HepG2 (cell line): ENCODE results near the gene SUCLA2. TPM values are rescaled to one million over a fixed set of nuclear protein-coding genes. Genes with fewer than 3 reads are reported as not detected.
A peak's percentile ranks its signal among the peaks of the same experiment; 100 is the strongest.

Source experiments
- ATAC-seq: fragments of 200-7000 bp; cut with Tn5 transposase; 3 replicates; pipeline ENCODE4 v1.9.1; 2020; ENCODE audit warnings: mild to moderate bottlenecking, moderate library complexity
- Bru-seq: library from RNA; stranded (reverse); fragments of 400-500 nt; gene quantifications from one replicate; lab custom pipeline; 2021; lab: Mats Ljungman, UMichigan
- BruChase-seq, 2 experiments: library from RNA; stranded (reverse); fragments of 400-500 nt; gene quantifications; one replicate each; lab custom pipeline; 2021; lab: Mats Ljungman, UMichigan
- BruUV-seq: library from RNA; stranded (reverse); fragments of 400-500 nt; replicated peaks from 2 replicates; lab custom pipeline; 2021; lab: Mats Ljungman, UMichigan
- CTCF ChIA-PET: fragments of 300-600 bp; formaldehyde crosslinking; extraction: SDS; loops from one replicate; lab custom pipeline; 2021; ENCODE audit warnings: low total read pairs, inconsistent platforms, low intra/inter-chr PET ratio; lab: Yijun Ruan, JAX
- POLR2A ChIA-PET: fragments of 350-600 bp; sonication (Branson Sonifier 250); formaldehyde crosslinking; loops from one replicate; lab custom pipeline; 2020; ENCODE audit warnings: antibody characterized with exemption, inconsistent platforms; lab: Yijun Ruan, JAX
- DNase-seq: peaks from one replicate; pipeline ENCODE4 v3.0.0-alpha.2; 2015; ENCODE audit warnings: low spot score
- FAIRE-seq: peaks from 3 replicates; lab custom pipeline; 2011; peaks lifted over from hg19 to GRCh38; lab: Jason Lieb, UNC
- H2AFZ ChIP-seq: one replicate; pipeline ENCODE4 v1.6.1; 2011; ENCODE audit warnings: low read length, inconsistent platforms
- H3K27ac ChIP-seq: fragments of 300-600 bp; 3 replicates; pipeline ENCODE4 v1.8.0; 2011; ENCODE audit warnings: mixed run types, mild to moderate bottlenecking, mixed read lengths, low read length, inconsistent platforms; ENCODE audit not compliant: insufficient read depth; ENCODE audit errors: extremely low read length
- H3K27me3 ChIP-seq, 2 experiments: fragments of 200-600 bp in 1 of 2; 2 replicates in 1 of 2; 3 replicates in 1 of 2; pipeline versions ENCODE4 v1.6.0 to v1.8.0; 2011; ENCODE audit warnings: low read length in 2 of 2, mild to moderate bottlenecking in 2 of 2, moderate library complexity in 2 of 2, inconsistent platforms in 1 of 2; ENCODE audit not compliant: insufficient read depth in 2 of 2, control insufficient read depth in 1 of 2
- H3K36me3 ChIP-seq, 2 experiments: fragments of 200-600 bp in 1 of 2; replicated peaks in 1 of 2; 2 replicates in 1 of 2; 3 replicates in 1 of 2; pipeline versions ENCODE4 v1.5.1 to v1.8.0; 2011; ENCODE audit warnings: low read length in 2 of 2, inconsistent platforms in 1 of 2; ENCODE audit not compliant: insufficient read depth in 2 of 2, control insufficient read depth in 1 of 2
- H3K4me1 ChIP-seq: 2 replicates; pipeline ENCODE4 v1.5.1; 2012; ENCODE audit warnings: low read length, inconsistent platforms; ENCODE audit not compliant: insufficient read depth
- H3K4me2 ChIP-seq: 2 replicates; pipeline ENCODE4 v1.6.0; 2011; ENCODE audit warnings: low read depth, low read length, inconsistent platforms
- H3K4me3 ChIP-seq, 3 experiments: fragments of 200-600 bp in 1 of 3; sonication (generic), shearing (Covaris generic) in 1 of 3; replicated peaks in 1 of 3; 2 replicates each; pipeline ENCODE4 v1.5.1; 2011 to 2016; ENCODE audit warnings: low read length in 3 of 3, inconsistent platforms in 2 of 3, low read depth in 2 of 3, mild to moderate bottlenecking in 2 of 3, control low read depth in 1 of 3, mixed read lengths in 1 of 3; ENCODE audit not compliant: insufficient read depth in 1 of 3
- H3K79me2 ChIP-seq: one replicate; pipeline ENCODE4 v1.6.1; 2011; ENCODE audit warnings: low read length, inconsistent platforms; ENCODE audit not compliant: insufficient read depth
- H3K9ac ChIP-seq: 2 replicates; pipeline ENCODE4 v1.6.0; 2011; ENCODE audit warnings: mild to moderate bottlenecking, low read depth, low read length, inconsistent platforms; ENCODE audit not compliant: insufficient read depth
- H3K9me3 ChIP-seq: 2 replicates; pipeline ENCODE4 v1.5.1; 2012; ENCODE audit warnings: mild to moderate bottlenecking, low read length
- H4K20me1 ChIP-seq: 2 replicates; pipeline ENCODE4 v1.6.0; 2011; ENCODE audit warnings: inconsistent platforms, mild to moderate bottlenecking, low read length, moderate library complexity; ENCODE audit not compliant: insufficient read depth
- CEBPG ChIP-seq: IDR thresholded peaks from 2 replicates; pipeline ENCODE4 v1.6.1; 2016
- ELF4 ChIP-seq: sonication (generic); formaldehyde crosslinking; IDR thresholded peaks from 2 replicates; pipeline ENCODE4 v1.5.0; 2020; ENCODE audit warnings: missing genetic modification reagents, mild to moderate bottlenecking, moderate library complexity, borderline replicate concordance
- GLI4 ChIP-seq: sonication (generic); formaldehyde crosslinking; IDR thresholded peaks from 2 replicates; pipeline ENCODE4 v1.5.1; 2020; ENCODE audit warnings: missing genetic modification reagents, mild to moderate bottlenecking, moderate library complexity, borderline replicate concordance
- GMEB2 ChIP-seq: IDR thresholded peaks from 2 replicates; pipeline ENCODE4 v1.6.1; 2016; ENCODE audit warnings: missing biosample characterization, missing genetic modification reagents, low read depth
- KDM3A ChIP-seq: IDR thresholded peaks from 2 replicates; pipeline ENCODE4 v1.6.1; 2018; ENCODE audit warnings: low read depth, missing compliant biosample characterization
- KDM6A ChIP-seq: IDR thresholded peaks from 2 replicates; pipeline ENCODE4 v1.6.1; 2016; ENCODE audit warnings: low read depth
- MLLT10 ChIP-seq: sonication (generic); formaldehyde crosslinking; IDR thresholded peaks from 2 replicates; pipeline ENCODE4 v1.4.0; 2020; ENCODE audit warnings: missing genetic modification reagents
- SIN3A ChIP-seq: IDR thresholded peaks from 2 replicates; pipeline ENCODE4 v1.6.1; 2011; ENCODE audit warnings: low read depth, mild to moderate bottlenecking, control low read depth, low read length, borderline replicate concordance
- TFE3 ChIP-seq: IDR thresholded peaks from 2 replicates; pipeline ENCODE4 v1.6.1; 2016
- ZNF333 ChIP-seq: sonication (generic); formaldehyde crosslinking; IDR thresholded peaks from 2 replicates; pipeline ENCODE4 v1.4.0; 2020; ENCODE audit warnings: mild to moderate bottlenecking, missing genetic modification reagents, borderline replicate concordance
- ZNF746 ChIP-seq: sonication (generic); formaldehyde crosslinking; IDR thresholded peaks from 2 replicates; pipeline ENCODE4 v1.8.0; 2022; ENCODE audit warnings: mild to moderate bottlenecking, missing genetic modification reagents
- ZNF747 ChIP-seq: sonication (generic); formaldehyde crosslinking; IDR thresholded peaks from 2 replicates; pipeline ENCODE4 v1.8.1; 2023; ENCODE audit warnings: missing genetic modification reagents, mild to moderate bottlenecking, borderline replicate concordance
- WGBS: methylation state at CpG from one replicate; pipeline ENCODE4 v1.1.6; 2017; ENCODE audit warnings: low lambda C conversion rate; 5-methylcytosine and 5-hydroxymethylcytosine counted together
- in situ Hi-C: cut with HindIII; loops from 2 replicates; pipeline ENCODE4 v1.10.0; 2017; ENCODE audit warnings: low pct_unique_long_range_greater_than_20kb; ENCODE audit not compliant: extremely low pct_ligation_motif_present
- intact Hi-C: fragments of 100-400 bp; cut with micrococcal nuclease; formaldehyde crosslinking; loops from one replicate; pipeline ENCODE4 v1.10.0; 2022; ENCODE audit not compliant: unreplicated experiment
- long read RNA-seq, 2 experiments: library from RNA in 1 of 2; library from polyadenylated mRNA in 1 of 2; stranded (forward) in 1 of 2; unstranded in 1 of 2; transcript quantifications; one replicate each; pipeline ENCODE4 v2.0.0, GENCODE V29; 2019 to 2022
- polyA minus RNA-seq, 3 experiments: library from RNA; depleted of rRNA, polyadenylated mRNA; stranded (reverse); fragments of >200 nt; gene quantifications; 2 replicates each; pipeline ENCODE4 v1.2.3, GENCODE V29; 2011; ENCODE audit warnings: low replicate concordance in 1 of 3
- polyA plus RNA-seq, 8 experiments: library from polyadenylated mRNA; depleted of rRNA in 3 of 8; stranded (reverse) in 7 of 8; unstranded in 1 of 8; fragments of >200 nt; fragmentation: Illumina TruSeq in 4 of 8; extraction: Trizol in 4 of 8; gene quantifications; 2 replicates each; pipeline versions ENCODE4 v1.2.1 to v1.2.3, GENCODE V29; 2011 to 2016; ENCODE audit warnings: low read depth in 4 of 8, missing spikeins in 1 of 8, mixed read lengths in 1 of 8; ENCODE audit not compliant: insufficient read depth in 1 of 8
- total RNA-seq, 5 experiments: library from RNA; depleted of rRNA; stranded (reverse); fragments of >200 nt; fragmentation: Illumina TruSeq; extraction: Trizol; gene quantifications; 2 replicates each; pipeline ENCODE4 v1.2.3, GENCODE V29; 2016; ENCODE audit warnings: low read depth in 1 of 5

The SUCLA2 gene
- total RNA-seq (2016; rRNA removed; fragmentation: Illumina TruSeq; extraction: Trizol) = 77.1 and 121 TPM in 2 replicates
- total RNA-seq (2016; cell fraction: cytosol; rRNA removed; fragmentation: Illumina TruSeq; extraction: Trizol; ENCODE audit: low read depth) = 12.0 and 15.2 TPM in 2 replicates
- 75.9 and 120 TPM in 2 replicates for total RNA-seq (2016; cell fraction: insoluble cytoplasmic fraction; rRNA removed; fragmentation: Illumina TruSeq; extraction: Trizol)
- 14.9 and 21.6 TPM in 2 replicates for total RNA-seq (2016; cell fraction: membrane; rRNA removed; fragmentation: Illumina TruSeq; extraction: Trizol)
- total RNA-seq (2016; cell fraction: nucleus; rRNA removed; fragmentation: Illumina TruSeq; extraction: Trizol) = 63.1 and 64.4 TPM in 2 replicates
- polyA plus RNA-seq (2011; rRNA removed) = 20.2 and 28.4 TPM in 2 replicates
- 14.6 and 18.2 TPM in 2 replicates for polyA plus RNA-seq (2011; cell fraction: cytosol; rRNA removed)
- polyA plus RNA-seq (2011; cell fraction: nucleus; rRNA removed) = 12.2 and 14.6 TPM in 2 replicates
- 28.9 and 43.9 TPM in 2 replicates for polyA plus RNA-seq (2012)
- 4.5 and 4.8 TPM in 2 replicates for polyA plus RNA-seq (2016; cell fraction: cytosol; fragmentation: Illumina TruSeq; extraction: Trizol; ENCODE audit: low read depth)
- polyA plus RNA-seq (2016; cell fraction: insoluble cytoplasmic fraction; fragmentation: Illumina TruSeq; extraction: Trizol; ENCODE audit: low read depth) = 89.7 and 98.4 TPM in 2 replicates
- polyA plus RNA-seq (2016; cell fraction: membrane; fragmentation: Illumina TruSeq; extraction: Trizol; ENCODE audit: low read depth) = 10.1 and 12.2 TPM in 2 replicates
- 43.8 and 44.1 TPM in 2 replicates for polyA plus RNA-seq (2016; cell fraction: nucleus; fragmentation: Illumina TruSeq; extraction: Trizol; ENCODE audit: insufficient read depth, low read depth)
- polyA minus RNA-seq (2011; rRNA and poly(A)+ RNA removed; ENCODE audit: low replicate concordance) = 8.5 and 8.7 TPM in 2 replicates
- 20.0 and 21.3 TPM in 2 replicates for polyA minus RNA-seq (2011; cell fraction: cytosol; rRNA and poly(A)+ RNA removed)
- 62.0 and 67.2 TPM in 2 replicates for polyA minus RNA-seq (2011; cell fraction: nucleus; rRNA and poly(A)+ RNA removed)
- percentile 81 among the genes with signal in this experiment for Bru-seq, nascent RNA
- percentile 82 among the genes with signal in this experiment for BruChase-seq, experiment 1, labeled RNA remaining after a 6-hour chase
- percentile 82 among the genes with signal in this experiment for BruChase-seq, experiment 2, labeled RNA remaining after a 2-hour chase
- long read RNA-seq, experiment 1, transcript SUCLA2-219 (11 exons, 2,111 nt) = major isoform, 77 of 89 reads
- long read RNA-seq, experiment 1, partial matches to known transcripts = 1 of 89 reads
- long read RNA-seq, experiment 1, other reads (novel, unspliced or antisense) = 9 of 89 reads
- long read RNA-seq, experiment 2, transcript SUCLA2-219 (11 exons, 2,111 nt) = major isoform, 18 of 50 reads
- long read RNA-seq, experiment 2, partial matches to known transcripts = 5 of 50 reads
- long read RNA-seq, experiment 2, other reads (novel, unspliced or antisense) = 27 of 50 reads

GRCh38 chr13:48001114-48001881 lies at the start of gene SUCLA2:
Gene SUCLA2 (minus strand): TSS chr13:48001273. CDS start chr13:48001269, 4 bp downstream.
- H4K20me1 ChIP-seq = no peaks in the 10 kb centered on the region; the same call in 1 of the 2 replicates
- peaks cover 36% of the 10 kb centered on the region for H3K4me1 ChIP-seq
- H3K4me2 ChIP-seq = peak within 1 kb of the TSS; percentile 85
- ATAC-seq (peak; percentile 99), DNase-seq (peak; percentile 92), FAIRE-seq (peak; percentile 75)
- peak within 1 kb of the TSS; percentile 89 to 94 (median 90) for H3K4me3 ChIP-seq
- ChIA-PET CTCF (interaction anchor here (1.7 kb wide), 1 partner anchor 37 kb away, joined by 4 read pairs; the partner anchor contains the start of gene NUDT15), POLR2A (interaction anchor here (0.7 to 1.4 kb wide), 14 partner anchors 11 to 231 kb away, joined by 3 to 17 read pairs (median 3); partner anchors contain the start of genes ITM2B, MED4 and NUDT15)
- no TSS peak for BruUV-seq
- H3K79me2 ChIP-seq = peaks cover 43% of the 10 kb centered on the region
- H3K9me3 ChIP-seq = no peaks in the 10 kb centered on the region
- H3K36me3 ChIP-seq = peaks cover 1 to 8% of the 10 kb centered on the region in 2 experiments; a peak in 2 of 5 replicates
- WGBS = 33% methylated on average over 17 of the region's 52 CpGs
- H2AFZ ChIP-seq = peak within 1 kb of the TSS; percentile 85
- H3K27me3 ChIP-seq = no peaks in the 10 kb centered on the region
- in situ Hi-C loops (no loop called here), intact Hi-C loops (loop anchor here (1.0 to 5.0 kb wide), 2 partner anchors 36 to 206 kb away; partner anchors contain the start of gene NUDT15)
- H3K27ac ChIP-seq = peak within 1 kb of the TSS; percentile 79
- peak within 1 kb of the TSS; percentile 88 for H3K9ac ChIP-seq
- TF ChIP-seq ZNF333 (peak; percentile 88; the same call in 1 of the 2 replicates), ELF4 (CRISPR knock-in tag) (no peak), ZNF746 (CRISPR knock-in tag) (0 out of 2 replicates have a peak, but pooled peaks have one; percentile 52), GLI4 (no peak; the same call in 1 of the 2 replicates), KDM3A (CRISPR knock-in tag) (0 out of 2 replicates have a peak, but pooled peaks have one; percentile 54), GMEB2 (0 out of 2 replicates have a peak, but pooled peaks have one; percentile 53), CEBPG (CRISPR knock-in tag) (peak; percentile 27; the same call in 1 of the 2 replicates), KDM6A (CRISPR knock-in tag) (peak; percentile 54; the same call in 1 of the 2 replicates), SIN3A (0 out of 2 replicates have a peak, but pooled peaks have one; percentile 18), ZNF747 (CRISPR knock-in tag) (peak; percentile 83; the same call in 1 of the 2 replicates), TFE3 (CRISPR knock-in tag) (0 out of 2 replicates have a peak, but pooled peaks have one; percentile 31), MLLT10 (CRISPR knock-in tag) (no peak)
